ENCODE data around the gene PXT1.

PXT1 gene

DNA sequence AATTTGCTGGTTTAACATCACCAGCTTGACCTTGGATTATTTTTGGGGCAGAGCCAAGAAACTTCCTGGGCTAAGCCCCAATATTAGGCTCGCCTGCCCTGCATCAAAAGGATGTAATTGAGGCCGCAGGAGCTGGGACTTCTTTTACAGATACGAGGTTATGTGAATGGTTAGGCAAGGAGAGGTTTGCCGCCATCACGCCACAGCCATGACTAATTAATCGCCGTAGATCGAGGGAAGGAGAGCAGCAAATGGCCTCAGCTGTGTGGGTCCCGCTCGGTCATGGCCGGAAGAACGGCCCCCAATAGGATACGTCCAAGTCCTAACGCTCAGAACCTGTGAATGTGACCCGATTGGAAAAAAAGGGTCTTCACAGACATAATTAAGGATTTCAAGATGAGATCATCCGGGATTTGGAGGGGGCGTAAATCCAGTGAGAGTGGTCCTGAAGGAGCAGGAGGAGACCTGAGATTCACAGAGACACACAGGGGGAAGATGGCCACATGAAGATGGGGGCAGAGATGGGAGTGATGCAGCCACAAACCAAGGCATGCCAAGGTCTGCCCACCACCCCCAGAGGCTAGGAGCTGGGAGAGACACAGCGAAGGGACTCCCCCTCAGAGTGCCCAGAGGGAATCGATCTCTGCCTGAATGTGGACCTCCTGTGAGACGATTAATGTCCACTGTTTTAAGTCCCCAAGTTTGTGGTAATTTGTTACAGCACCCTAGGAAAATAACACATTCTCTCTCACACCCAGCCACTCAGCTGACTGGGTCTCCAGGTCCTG lies 96.0 kb downstream of the PXT1 start:
- DNase-seq (ENCODE audit: low read depth): no peak

DNA sequence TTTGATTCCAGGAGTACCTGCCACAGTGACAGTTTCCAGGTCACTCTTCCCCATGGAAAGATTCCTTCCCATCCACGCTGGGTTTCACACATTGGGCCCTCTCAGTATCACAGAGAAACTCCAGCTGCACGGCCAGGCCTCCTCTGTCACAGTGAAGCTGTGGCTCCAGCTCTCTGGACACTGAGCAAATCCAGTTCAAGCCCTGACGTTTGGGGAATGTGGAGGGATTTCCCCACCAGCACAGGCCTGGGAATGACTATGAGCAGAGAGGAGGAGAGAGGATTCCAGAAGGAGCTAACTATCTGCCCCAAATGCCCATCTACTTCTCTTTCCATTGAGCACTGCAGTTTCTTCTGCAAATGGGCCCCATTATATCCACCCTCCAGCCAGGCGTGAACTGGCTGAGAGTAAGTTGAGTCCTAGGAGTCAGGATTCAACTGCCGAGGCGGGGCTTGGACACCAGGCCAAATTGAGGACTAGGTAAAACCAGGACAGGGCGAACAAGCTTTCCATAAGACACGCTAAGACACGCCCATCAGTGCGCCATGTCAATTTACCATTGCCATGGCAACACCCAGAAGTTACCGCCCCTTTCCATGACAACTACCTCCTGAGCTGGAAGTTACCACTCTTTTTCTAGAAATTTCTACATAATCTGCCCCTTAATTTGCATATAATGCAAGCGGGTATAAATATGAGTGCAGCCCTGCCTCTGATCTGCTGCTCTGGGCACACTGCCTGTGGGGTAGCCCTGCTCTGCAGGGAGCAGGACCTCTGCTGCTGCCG lies 96.8 kb downstream of the PXT1 start:
- DNase-seq (ENCODE audit: low read depth): no peak

DNA sequence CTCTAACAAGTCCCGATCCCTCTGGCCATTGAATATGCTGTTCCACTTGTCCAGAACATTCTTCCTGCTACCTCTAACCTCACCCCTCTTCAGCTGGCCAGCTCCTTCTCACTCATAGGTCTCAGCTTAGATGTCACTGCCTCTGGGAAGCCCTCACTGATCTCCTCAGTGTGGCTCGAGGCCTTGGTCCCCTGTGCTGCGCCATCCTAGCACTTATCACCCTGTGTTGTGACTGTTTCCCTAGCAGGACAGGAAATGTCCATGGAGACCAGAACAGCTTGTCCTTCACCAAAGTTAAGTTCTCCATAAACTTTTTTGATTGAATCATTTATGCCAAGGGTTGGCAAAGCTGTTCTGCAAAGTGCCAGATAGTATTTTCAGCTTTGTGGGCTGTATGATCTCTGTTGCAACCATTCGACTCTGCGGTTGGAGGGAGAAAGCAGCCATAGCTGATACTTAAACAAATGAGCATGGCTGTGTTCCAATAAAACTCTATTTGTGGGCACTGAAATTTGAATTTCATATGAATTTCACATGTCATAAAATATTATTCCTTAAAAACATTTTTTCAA lies 99.5 kb downstream of the PXT1 start:
- DNase-seq (ENCODE audit: low read depth): no peak

DNA sequence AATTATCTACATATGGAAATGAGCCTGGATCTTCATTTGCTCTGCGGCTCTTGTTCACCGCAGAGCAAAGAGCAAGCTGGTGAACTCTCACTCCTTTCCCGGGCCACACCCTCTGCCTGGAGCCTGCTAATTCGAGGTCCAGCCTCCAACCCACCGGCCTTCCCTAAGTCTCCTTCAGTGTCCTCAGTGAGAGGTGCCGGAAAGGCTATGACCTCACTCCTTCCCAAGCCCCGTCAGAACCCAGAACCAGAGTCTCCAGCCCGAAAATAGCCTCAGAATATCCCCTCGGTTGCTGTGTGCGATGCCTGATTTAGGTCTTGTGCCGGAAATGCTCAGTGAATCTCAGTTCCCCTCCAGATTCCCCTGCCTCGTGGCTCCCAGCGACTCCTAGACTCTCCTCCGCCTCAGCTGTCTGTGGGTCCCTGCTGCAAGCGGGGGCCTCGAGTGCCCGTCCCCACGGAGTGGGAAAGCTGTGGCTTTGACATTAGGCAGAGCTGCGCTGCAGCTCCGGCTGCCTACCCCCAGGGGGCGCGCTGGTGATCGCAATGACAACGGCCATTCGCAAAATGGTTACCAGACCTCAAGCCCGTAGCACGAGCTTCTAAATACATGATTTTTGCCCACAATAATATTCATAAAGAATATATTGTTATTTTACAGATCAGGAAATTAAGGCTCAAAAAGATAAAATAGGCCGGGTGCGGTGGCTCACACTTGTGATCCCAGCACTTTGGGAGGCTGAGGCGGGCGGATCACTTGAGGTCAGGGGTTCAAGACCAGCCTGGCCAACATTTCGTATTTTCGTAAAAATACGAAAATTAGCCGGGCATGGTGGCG lies 101.8 kb downstream of the PXT1 start:
- peak; percentile 59 for DNase-seq (ENCODE audit: low read depth)
